Measurements from ENCODE around the gene SLC6A8.

DNA sequence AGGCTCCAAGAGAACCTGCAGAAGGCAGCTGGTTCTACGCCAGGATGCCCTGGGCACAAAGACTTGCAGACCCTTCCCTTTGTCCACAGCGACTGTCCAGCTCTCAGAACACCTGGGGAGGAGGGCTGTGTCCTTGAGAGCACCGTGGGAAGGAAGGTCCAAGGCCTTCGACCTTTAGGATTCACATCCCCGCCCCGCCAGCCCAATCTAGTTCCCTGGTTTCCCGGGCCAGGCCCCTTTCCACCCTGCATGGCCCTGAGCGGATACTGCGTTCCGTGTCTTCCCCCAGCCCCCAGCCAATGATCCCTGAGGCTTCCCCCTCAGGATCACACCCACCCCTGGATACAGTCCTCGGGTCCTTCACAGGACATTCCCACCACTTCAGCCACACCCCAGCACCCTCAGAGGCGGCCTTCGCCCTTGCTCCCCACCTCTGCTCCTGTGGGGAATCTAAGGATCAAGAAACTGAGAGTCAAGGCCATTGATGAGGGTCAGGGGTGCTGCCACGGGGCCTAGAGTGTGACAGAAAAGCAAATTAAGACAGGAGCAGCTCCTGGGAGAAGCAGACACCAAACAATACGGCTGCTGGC is 46.0 kb downstream of the SLC6A8 start:
- TF ChIP-seq, protein P1, sequence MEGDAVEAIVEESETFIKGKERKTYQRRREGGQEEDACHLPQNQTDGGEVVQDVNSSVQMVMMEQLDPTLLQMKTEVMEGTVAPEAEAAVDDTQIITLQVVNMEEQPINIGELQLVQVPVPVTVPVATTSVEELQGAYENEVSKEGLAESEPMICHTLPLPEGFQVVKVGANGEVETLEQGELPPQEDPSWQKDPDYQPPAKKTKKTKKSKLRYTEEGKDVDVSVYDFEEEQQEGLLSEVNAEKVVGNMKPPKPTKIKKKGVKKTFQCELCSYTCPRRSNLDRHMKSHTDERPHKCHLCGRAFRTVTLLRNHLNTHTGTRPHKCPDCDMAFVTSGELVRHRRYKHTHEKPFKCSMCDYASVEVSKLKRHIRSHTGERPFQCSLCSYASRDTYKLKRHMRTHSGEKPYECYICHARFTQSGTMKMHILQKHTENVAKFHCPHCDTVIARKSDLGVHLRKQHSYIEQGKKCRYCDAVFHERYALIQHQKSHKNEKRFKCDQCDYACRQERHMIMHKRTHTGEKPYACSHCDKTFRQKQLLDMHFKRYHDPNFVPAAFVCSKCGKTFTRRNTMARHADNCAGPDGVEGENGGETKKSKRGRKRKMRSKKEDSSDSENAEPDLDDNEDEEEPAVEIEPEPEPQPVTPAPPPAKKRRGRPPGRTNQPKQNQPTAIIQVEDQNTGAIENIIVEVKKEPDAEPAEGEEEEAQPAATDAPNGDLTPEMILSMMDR (IDR thresholded peaks at IDR 0.05) = no peak
- TF ChIP-seq POLR2A (IDR thresholded peaks at IDR 0.05) = no peak
